Measurements from ENCODE around the gene MLLT6.

The MLLT6 gene

GRCh38 chr17:38751144-38751807 lies 46.2 kb downstream of the MLLT6 start:
- in situ Hi-C loops (cut with HindIII; ENCODE audit: low sequenced_read_pairs), result no loop called here
- no peak for DNase-seq (ENCODE audit: low read depth)
- peak overlapping the region; percentile 79 for H3K4me3 ChIP-seq (ENCODE audit: low read depth, low read length)
- no peak for TF ChIP-seq CTCF (IDR thresholded peaks at IDR 0.05; ENCODE audit: low read depth, low read length, missing control alignments)

GRCh38 chr17:38751808-38752307 lies 46.8 kb downstream of the MLLT6 start:
- in situ Hi-C loops (cut with HindIII; ENCODE audit: low sequenced_read_pairs), result no loop called here
- peak overlapping the region; percentile 79 for H3K4me3 ChIP-seq (ENCODE audit: low read depth, low read length)

DNA sequence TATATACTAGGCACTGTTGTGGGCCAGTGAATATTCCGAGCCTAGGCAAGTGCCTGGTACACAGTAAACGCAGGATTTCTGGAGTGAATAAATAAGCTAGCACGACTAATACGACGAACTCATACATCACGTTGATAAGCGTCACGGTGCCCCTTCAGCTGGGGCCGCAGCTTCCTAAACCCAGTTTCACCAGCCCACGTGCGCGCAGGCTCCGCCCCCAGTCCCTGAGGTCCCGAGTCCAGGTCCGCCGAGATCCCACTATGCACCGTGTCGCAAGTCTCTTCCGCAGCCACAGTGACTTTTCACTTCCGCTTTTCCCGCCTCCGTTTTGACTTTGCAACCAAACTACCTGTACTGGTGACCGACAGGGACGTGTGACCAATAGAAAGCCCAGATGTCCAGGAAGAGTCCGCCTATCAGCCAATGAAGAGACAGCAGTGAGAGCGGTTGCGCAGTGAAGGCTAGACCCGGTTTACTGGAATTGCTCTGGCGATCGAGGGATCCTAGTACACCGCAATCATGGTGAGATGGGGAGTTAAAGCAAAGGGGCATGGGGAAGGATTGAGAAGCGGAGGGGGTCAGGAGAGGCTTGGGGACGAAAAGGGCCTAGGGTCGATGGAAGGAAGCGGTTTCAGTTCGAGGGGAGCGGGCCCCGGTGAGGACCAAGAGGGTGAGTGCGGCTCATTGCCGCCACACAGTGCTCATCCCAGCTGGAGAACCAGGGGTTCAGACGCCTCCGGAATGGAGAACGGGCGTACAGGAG lies 47.4 kb downstream of the MLLT6 start, which contains the start of gene PSMB3:
Gene PSMB3, plus strand, starts transcription at position 434 of the 763 bp plus-strand sequence. Its CDS starts 86 bp downstream, at position 520.
- peak; percentile 97 for DNase-seq (ENCODE audit: low read depth)
- TF ChIP-seq CTCF (IDR thresholded peaks at IDR 0.05; ENCODE audit: low read depth, low read length, missing control alignments), result no peak
- peak within 1 kb of the TSS; percentile 79 for H3K4me3 ChIP-seq (ENCODE audit: low read depth, low read length)
- in situ Hi-C loops (cut with HindIII; ENCODE audit: low sequenced_read_pairs), result no loop called here

More at GRCh38 chr17:38751808-38752307, 46.8 kb downstream of the MLLT6 start:
- peak; percentile 60 for DNase-seq (ENCODE audit: low read depth)
- TF ChIP-seq CTCF (IDR thresholded peaks at IDR 0.05; ENCODE audit: low read depth, low read length, missing control alignments), result no peak

DNA sequence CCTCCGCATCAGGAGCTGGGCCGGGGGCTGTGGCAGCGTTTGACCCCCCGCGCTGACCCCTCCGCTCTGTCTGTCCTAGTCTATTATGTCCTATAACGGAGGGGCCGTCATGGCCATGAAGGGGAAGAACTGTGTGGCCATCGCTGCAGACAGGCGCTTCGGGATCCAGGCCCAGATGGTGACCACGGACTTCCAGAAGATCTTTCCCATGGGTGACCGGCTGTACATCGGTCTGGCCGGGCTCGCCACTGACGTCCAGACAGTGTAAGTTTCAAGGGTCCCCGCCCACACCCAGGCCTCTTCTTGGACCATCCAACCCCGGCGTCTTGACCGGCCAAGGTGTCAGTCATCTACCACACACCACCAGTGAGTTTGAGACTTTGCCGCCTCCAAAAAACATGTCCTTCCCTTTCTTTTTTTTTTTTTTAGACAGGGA lies 48.0 kb downstream of the MLLT6 start:
- H3K4me3 ChIP-seq (ENCODE audit: low read depth, low read length), result peak overlapping the region; percentile 79
- TF ChIP-seq CTCF (IDR thresholded peaks at IDR 0.05; ENCODE audit: low read depth, low read length, missing control alignments), result no peak
- no peak for DNase-seq (ENCODE audit: low read depth)
- in situ Hi-C loops (cut with HindIII; ENCODE audit: low sequenced_read_pairs), result no loop called here

DNA sequence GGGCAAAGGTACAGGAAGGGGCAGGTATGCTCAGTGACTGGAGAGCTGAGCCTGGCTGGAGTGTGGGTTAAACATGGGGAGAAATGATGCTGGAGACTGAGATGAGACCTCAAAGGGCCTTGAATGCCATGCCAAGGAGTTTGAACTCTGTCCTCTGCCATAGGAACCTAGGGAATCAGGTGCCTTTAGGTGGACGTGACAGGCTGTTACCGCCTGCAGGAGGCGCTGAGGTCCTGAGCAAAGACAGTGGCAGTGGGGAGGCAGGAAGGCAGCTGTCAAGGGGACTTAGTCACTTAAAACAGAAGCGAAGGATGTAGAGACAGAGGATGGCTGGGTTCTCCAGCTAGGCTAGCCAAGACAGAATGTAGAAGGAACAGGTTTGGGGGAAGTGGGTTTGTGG lies 56.5 kb downstream of the MLLT6 start:
- in situ Hi-C loops (cut with HindIII; ENCODE audit: low sequenced_read_pairs), result no loop called here
- TF ChIP-seq CTCF (IDR thresholded peaks at IDR 0.05; ENCODE audit: low read depth, low read length, missing control alignments), result peak; percentile 42
- DNase-seq (ENCODE audit: low read depth), result no peak
- no peak overlapping the region for H3K4me3 ChIP-seq (ENCODE audit: low read depth, low read length)

DNA sequence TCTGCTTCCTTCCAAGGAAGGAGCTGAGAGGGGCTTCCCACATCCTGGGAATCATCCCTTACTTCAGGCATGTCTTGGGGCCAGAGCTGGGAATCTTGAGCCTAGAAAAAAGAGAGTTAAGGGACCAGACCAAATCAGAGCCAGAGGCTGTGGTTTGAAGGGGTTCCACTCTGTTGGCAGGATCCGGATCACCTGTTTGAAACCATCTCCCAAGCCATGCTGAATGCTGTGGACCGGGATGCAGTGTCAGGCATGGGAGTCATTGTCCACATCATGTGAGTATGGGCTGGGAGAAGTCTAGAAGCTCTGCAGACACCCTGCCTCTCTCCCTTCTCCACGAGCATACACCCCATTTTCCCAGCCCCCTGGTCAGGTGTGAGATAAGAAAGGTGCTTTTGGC lies 57.2 kb downstream of the MLLT6 start:
- no peak for TF ChIP-seq CTCF (IDR thresholded peaks at IDR 0.05; ENCODE audit: low read depth, low read length, missing control alignments)
- in situ Hi-C loops (cut with HindIII; ENCODE audit: low sequenced_read_pairs), result no loop called here
- no peak overlapping the region for H3K4me3 ChIP-seq (ENCODE audit: low read depth, low read length)
- no peak for DNase-seq (ENCODE audit: low read depth)

All from astrocyte of the cerebellum (primary cell).